ENCODE data around the gene IL20RB.

DNA sequence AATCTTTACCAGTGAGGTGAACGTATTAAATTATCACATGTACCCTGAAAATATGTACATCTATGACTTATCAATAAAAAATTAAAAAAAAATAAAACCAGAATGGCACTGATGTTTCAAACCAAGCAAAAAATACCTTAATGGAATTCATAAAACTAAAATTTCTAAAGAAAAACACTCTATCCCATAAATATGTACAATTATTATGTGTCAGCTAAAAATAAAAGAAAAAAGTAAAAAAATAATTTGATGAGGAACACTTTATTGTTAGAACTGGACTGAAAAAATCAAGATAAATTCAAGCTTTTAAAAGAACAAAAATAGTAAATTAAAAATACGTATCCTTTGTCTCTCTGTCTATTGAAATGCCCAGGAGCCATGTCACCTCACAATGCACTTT is 63.1 kb downstream of the IL20RB start:
- TF ChIP-seq, protein P1, sequence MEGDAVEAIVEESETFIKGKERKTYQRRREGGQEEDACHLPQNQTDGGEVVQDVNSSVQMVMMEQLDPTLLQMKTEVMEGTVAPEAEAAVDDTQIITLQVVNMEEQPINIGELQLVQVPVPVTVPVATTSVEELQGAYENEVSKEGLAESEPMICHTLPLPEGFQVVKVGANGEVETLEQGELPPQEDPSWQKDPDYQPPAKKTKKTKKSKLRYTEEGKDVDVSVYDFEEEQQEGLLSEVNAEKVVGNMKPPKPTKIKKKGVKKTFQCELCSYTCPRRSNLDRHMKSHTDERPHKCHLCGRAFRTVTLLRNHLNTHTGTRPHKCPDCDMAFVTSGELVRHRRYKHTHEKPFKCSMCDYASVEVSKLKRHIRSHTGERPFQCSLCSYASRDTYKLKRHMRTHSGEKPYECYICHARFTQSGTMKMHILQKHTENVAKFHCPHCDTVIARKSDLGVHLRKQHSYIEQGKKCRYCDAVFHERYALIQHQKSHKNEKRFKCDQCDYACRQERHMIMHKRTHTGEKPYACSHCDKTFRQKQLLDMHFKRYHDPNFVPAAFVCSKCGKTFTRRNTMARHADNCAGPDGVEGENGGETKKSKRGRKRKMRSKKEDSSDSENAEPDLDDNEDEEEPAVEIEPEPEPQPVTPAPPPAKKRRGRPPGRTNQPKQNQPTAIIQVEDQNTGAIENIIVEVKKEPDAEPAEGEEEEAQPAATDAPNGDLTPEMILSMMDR (IDR thresholded peaks at IDR 0.05), result no peak
- no peak for TF ChIP-seq POLR2AphosphoS5 (IDR thresholded peaks at IDR 0.05)
- TF ChIP-seq POLR2A (IDR thresholded peaks at IDR 0.05), result no peak
- no peak for TF ChIP-seq EP300 (IDR thresholded peaks at IDR 0.05)
